ENCODE measurements around the gene POU3F1. TPM values are rescaled to one million over a fixed set of nuclear protein-coding genes. Genes with fewer than 3 reads are reported as not detected.
A peak's percentile ranks its signal among the peaks of the same experiment; 100 is the strongest.

Gene POU3F1
- total RNA-seq, 4 donors from 2014 or later, result not detected

DNA sequence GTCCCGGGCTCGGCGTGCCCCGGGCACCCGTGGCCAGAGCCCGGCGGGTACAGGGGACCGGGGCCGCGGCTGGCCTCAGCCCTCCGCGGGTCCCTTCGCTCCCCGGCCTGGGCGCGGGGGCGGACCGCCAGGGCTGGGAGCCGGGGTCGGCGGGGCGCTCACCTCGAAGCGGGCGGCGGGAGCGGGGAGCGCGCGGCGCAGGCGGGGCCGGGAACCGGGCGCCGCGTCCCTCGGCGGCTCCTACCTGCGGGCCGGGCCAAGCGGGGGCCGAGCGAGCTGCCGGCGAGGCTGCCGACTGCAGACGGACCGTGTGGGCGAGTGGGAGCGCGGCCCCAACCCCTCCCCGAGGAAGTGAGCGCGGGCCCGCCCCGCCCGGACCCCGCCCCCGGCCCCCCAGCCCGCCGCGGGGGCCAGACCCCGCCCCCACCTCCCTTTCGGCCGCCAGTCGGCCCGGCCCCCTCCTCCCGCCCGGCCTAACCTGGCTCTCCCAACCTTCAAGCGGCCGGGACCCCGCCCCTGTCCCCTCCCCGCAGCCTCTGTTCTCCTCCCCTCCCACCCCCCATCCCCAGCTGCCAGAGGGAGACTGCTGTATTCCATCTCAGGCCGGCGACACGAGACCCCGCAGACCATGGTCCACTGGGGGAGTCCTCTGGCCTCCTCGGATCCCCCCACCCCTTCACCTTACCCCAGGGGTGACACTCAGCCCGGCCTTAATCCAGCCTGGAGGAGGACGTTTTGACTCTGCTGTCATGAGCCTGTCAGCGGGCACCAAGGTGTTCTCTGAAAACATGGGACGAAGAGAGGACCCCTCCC lies 41.2 kb downstream of the POU3F1 start, which contains the start of gene FHL3:
FHL3 (minus strand) TSS at position 320 of the 813 bp plus-strand sequence. CDS start 6,102 bp downstream, outside the sequence.
- Histone ChIP-seq H3K27me3 (peaks cover 0 to 8% of the 10 kb centered on the region in 2 donors), H3K27ac (peak within 1 kb of the TSS; percentile 36 to 83 (median 71)), H3K9me3 (no peaks in the 10 kb centered on the region), H3K4me1 (peaks cover 0 to 38% (median 0%) of the 10 kb centered on the region in 4 donors), H3K36me3 (no peaks in the 10 kb centered on the region), H3K4me3 (peak within 1 kb of the TSS; percentile 38 to 74 (median 64))
- peak; percentile 42 to 69 (median 59) for DNase-seq
- TF ChIP-seq CTCF (IDR thresholded peaks at IDR 0.05) (no peak), POLR2A (IDR thresholded peaks at IDR 0.05) (no peak)

- peaks cover 0 to 8% of the 10 kb centered on the region in 2 donors for H3K27me3 ChIP-seq
- peak overlapping the region; percentile 38 to 74 (median 64) for H3K4me3 ChIP-seq
- peak overlapping the region; percentile 7 to 83 (median 71) for H3K27ac ChIP-seq
- no peaks in the 10 kb centered on the region for H3K9me3 ChIP-seq
- peaks cover 0 to 47% (median 0%) of the 10 kb centered on the region in 4 donors for H3K4me1 ChIP-seq
- DNase-seq, result no peak
- H3K36me3 ChIP-seq, result no peaks in the 10 kb centered on the region
- no peak for TF ChIP-seq POLR2A (IDR thresholded peaks at IDR 0.05)
Measured at GRCh38 chr1:38004284-38005108, 42.1 kb downstream of the POU3F1 start.

GRCh38 chr1:38003261-38004250 lies 43.0 kb downstream of the POU3F1 start:
- peak overlapping the region in 3 of 4 donors; percentile 66 to 83 (median 76) for H3K27ac ChIP-seq
- H3K27me3 ChIP-seq, result peaks cover 0 to 8% of the 10 kb centered on the region in 2 donors
- H3K9me3 ChIP-seq, result no peaks in the 10 kb centered on the region
- no peak for DNase-seq
- H3K4me3 ChIP-seq, result peak overlapping the region; percentile 28 to 67 (median 50)
- peaks cover 0 to 57% (median 0%) of the 10 kb centered on the region in 4 donors for H3K4me1 ChIP-seq
- no peaks in the 10 kb centered on the region for H3K36me3 ChIP-seq
- TF ChIP-seq CTCF (IDR thresholded peaks at IDR 0.05) (no peak), POLR2A (IDR thresholded peaks at IDR 0.05) (no peak)

- no peak for DNase-seq
- no peaks in the 10 kb centered on the region for H3K9me3 ChIP-seq
- H3K27me3 ChIP-seq, result peaks cover 0 to 5% of the 10 kb centered on the region in 2 donors
- H3K36me3 ChIP-seq, result no peaks in the 10 kb centered on the region
- no peak overlapping the region for H3K4me3 ChIP-seq
- TF ChIP-seq POLR2A (IDR thresholded peaks at IDR 0.05) (no peak), CTCF (IDR thresholded peaks at IDR 0.05) (no peak)
- H3K4me1 ChIP-seq, result peaks cover 0 to 83% (median 0%) of the 10 kb centered on the region in 4 donors
- H3K27ac ChIP-seq, result peak overlapping the region; percentile 70 to 85 (median 78)
Measured at GRCh38 chr1:38000529-38001455, 45.8 kb downstream of the POU3F1 start.

DNA sequence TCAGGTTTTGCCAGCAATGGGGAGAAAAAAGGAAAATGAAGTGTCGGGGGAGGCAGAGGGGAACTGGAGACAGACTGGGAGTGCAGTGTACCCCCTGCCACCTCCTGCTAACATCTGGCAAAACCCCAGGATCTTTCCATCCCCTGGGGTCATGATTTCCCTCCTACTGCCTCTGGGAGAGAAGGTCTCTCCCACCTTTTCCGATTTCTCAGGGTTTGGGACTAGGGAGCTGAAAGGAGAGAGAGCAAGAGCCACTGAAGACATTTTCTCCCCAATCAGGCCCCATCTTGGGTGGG lies 46.4 kb downstream of the POU3F1 start:
- TF ChIP-seq POLR2A (IDR thresholded peaks at IDR 0.05), result no peak
- TF ChIP-seq CTCF (IDR thresholded peaks at IDR 0.05), result no peak
- DNase-seq, result no peak
- H3K9me3 ChIP-seq, result no peaks in the 10 kb centered on the region
- no peaks in the 10 kb centered on the region for H3K27me3 ChIP-seq
- H3K4me3 ChIP-seq, result no peak overlapping the region
- peak overlapping the region; percentile 70 to 85 (median 78) for H3K27ac ChIP-seq
- H3K4me1 ChIP-seq, result peaks cover 0 to 85% (median 0%) of the 10 kb centered on the region in 4 donors
- H3K36me3 ChIP-seq, result no peaks in the 10 kb centered on the region

All from Peyer's patch (tissue), 4 donors.